Measurements from ENCODE around the gene AMER1.

The AMER1 gene

DNA sequence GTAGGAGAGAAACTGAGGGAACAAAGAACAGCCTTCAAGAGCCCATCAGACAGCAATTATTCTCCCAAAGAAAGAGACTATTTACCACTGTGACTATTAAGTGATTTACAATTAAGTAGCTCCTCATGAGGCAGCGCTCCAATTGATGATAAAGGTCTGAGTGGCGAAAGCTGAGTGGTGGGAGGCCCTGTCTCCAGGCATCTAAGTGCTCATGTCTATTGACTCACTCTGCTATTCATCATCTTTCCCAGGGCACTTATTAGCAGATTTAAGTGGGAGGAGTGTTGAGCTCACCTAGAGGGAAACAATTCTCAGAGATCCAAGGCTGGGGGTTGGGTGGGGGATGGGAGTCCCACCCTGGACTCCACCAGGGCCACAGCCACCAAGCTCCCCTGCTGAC, 23.3 kb downstream of the AMER1 start:
- no peak for DNase-seq

DNA sequence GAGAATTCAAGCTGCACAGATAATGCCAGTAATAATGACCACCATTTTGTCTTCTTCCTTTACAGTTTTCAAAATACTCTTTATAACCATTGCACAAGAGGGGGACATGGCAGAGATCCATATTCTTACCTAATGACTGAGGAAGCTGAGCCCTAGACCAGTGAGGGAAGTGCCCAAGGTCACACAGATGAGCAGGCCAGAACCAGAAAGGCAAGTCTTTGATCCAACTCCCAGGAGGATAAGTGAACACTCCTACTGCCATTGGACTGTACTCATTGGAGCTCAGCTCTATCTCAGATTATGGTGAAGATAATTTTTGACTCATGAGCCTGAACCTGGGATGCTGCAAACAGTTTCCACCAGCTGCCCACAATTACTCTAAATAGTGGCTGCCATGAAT, 28.6 kb downstream of the AMER1 start:
- DNase-seq, result no peak

DNA sequence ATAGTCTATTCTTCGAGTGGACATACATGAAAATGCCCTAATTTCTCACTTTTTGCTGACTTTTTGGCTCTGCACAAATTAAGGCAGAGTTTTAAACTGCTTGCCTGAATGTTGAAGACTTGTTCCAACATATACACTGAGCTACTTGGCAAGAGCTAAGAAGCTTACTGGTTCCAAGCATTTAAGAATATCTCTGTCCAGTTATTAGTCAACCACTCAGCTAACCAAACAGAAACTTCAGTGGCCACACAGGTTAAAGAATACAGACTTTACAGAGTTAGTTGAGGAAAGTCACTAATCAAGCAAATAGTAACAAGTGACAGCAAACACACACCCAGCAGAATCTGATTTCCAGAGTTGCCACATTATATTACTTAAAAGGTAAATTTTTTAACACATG, 35.5 kb downstream of the AMER1 start:
- DNase-seq, result no peak

DNA sequence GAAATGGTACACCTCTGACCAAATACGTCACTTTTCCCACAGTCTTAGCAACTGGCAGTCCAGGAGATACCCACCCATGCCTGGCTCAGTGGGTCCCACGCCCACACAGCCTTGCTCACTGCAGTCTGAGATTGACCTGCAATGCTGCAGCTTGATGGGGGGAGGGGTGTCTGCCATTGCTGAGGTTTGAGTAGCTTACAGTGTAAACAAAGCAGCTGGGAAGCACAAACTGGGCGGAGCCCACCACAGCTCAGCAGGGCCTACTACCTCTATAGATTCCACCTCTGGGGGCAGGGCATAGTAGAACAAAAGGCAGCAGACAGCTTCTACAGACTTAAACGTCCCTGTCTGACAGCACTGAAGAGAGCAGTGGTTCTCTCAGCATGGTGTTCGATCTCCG, 52.7 kb downstream of the AMER1 start:
- peak; percentile 0 to 18 for DNase-seq

DNA sequence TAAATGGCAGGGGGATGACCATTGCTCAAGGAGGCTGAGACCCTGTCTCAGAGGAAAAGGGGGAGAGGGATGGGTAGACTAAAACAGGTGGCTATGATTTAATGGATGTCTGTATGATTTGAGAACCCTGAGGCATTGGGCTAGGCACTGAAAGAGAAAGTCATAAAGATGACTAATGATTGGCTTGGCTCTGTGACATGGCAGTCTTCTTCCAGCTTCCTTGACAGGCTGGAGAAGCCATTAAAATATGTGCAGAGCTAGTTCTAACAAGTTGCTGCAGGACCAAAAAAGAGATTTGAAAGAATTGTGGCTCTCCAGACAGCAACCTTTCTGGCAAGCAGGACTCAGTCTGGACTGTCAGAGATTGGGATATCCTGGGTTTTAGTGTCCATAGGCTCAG, 53.6 kb downstream of the AMER1 start:
- no peak for DNase-seq

DNA sequence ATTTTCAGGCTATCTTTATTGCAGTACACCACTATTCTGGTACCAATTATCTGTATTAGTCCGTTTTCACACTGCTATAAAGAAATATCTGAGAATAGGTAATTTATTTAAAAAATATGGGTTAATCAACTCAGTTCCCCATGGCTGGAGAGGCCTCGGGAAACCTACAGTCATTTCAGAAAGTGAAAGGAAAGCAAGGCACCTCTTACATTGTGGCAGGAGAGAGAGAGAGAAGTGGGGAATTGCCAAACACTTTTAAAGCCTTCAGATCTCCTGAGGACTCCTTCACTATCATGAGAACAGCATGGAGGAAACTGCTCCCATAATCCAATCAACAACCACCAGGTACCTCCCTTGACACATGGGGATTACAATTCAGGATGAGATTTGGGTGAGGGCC, 54.7 kb downstream of the AMER1 start:
- DNase-seq, result no peak

Data from SHP77 (cell line).